ENCODE data around the gene N4BP3.

Gene N4BP3

GRCh38 chr5:178098685-178099084 lies 14.6 kb upstream of the N4BP3 start:
- no peak for DNase-seq (ENCODE audit: low read depth)

GRCh38 chr5:178103612-178104011 lies 9.7 kb upstream of the N4BP3 start:
- DNase-seq (ENCODE audit: low read depth) = no peak

GRCh38 chr5:178104492-178104891 lies 8.8 kb upstream of the N4BP3 start:
- DNase-seq (ENCODE audit: low read depth) = no peak

- no peak for DNase-seq (ENCODE audit: low read depth)
Measured at GRCh38 chr5:178106086-178106485, 7.2 kb upstream of the N4BP3 start.

- no peak for DNase-seq (ENCODE audit: low read depth)
Measured at GRCh38 chr5:178106556-178107239, 6.6 kb upstream of the N4BP3 start.

- DNase-seq (ENCODE audit: low read depth) = no peak
Measured at GRCh38 chr5:178107756-178108310, 5.5 kb upstream of the N4BP3 start.

GRCh38 chr5:178108446-178108845 lies 4.9 kb upstream of the N4BP3 start:
- DNase-seq (ENCODE audit: low read depth) = no peak

GRCh38 chr5:178108966-178109365 lies 4.4 kb upstream of the N4BP3 start:
- DNase-seq (ENCODE audit: low read depth) = no peak

GRCh38 chr5:178110511-178110910 lies 2.8 kb upstream of the N4BP3 start:
- DNase-seq (ENCODE audit: low read depth) = no peak

- DNase-seq (ENCODE audit: low read depth) = no peak
Measured at GRCh38 chr5:178111925-178112324, 1.4 kb upstream of the N4BP3 start.

- no peak for DNase-seq (ENCODE audit: low read depth)
Measured at GRCh38 chr5:178112545-178112944, 787 bp upstream of the N4BP3 start.

GRCh38 chr5:178113841-178114324 lies 551 bp downstream of the N4BP3 start:
- no peak for DNase-seq (ENCODE audit: low read depth)

GRCh38 chr5:178114325-178115135 lies 1.2 kb downstream of the N4BP3 start:
- DNase-seq (ENCODE audit: low read depth) = no peak

- DNase-seq (ENCODE audit: low read depth) = no peak
Measured at GRCh38 chr5:178115136-178115813, 1.9 kb downstream of the N4BP3 start.

GRCh38 chr5:178115814-178116142 lies 2.4 kb downstream of the N4BP3 start:
- no peak for DNase-seq (ENCODE audit: low read depth)

GRCh38 chr5:178116143-178116885 lies 3.0 kb downstream of the N4BP3 start:
- DNase-seq (ENCODE audit: low read depth) = peak; percentile 56

GRCh38 chr5:178117923-178118701 lies 4.8 kb downstream of the N4BP3 start:
- no peak for DNase-seq (ENCODE audit: low read depth)

GRCh38 chr5:178119915-178120606 lies 6.7 kb downstream of the N4BP3 start:
- DNase-seq (ENCODE audit: low read depth) = no peak

GRCh38 chr5:178120607-178121357 lies 7.5 kb downstream of the N4BP3 start:
- peak; percentile 68 for DNase-seq (ENCODE audit: low read depth)

Data from activated T-cell treated with anti-CD3 and anti-CD28 coated beads for 24 hours (primary cell).